Measurements from ENCODE around the gene BPI.
"Not testable (repeated sequence)": the region's sequence is repeated elsewhere in the genome, so short reads cannot be mapped to it uniquely, and the experiment has no call there.

BPI gene

GRCh38 chr20:38372806-38373205 is 68.8 kb downstream of the BPI start:
- DNase-seq: no peak

- no peak for DNase-seq
Observed at GRCh38 chr20:38373231-38373867, 69.4 kb downstream of the BPI start.

- DNase-seq: no peak
Observed at GRCh38 chr20:38373898-38374297, 69.9 kb downstream of the BPI start.

GRCh38 chr20:38377039-38377685 is 73.2 kb downstream of the BPI start:
- no peak for DNase-seq

GRCh38 chr20:38377838-38378237 is 73.9 kb downstream of the BPI start:
- not testable (repeated sequence) for DNase-seq

DNA sequence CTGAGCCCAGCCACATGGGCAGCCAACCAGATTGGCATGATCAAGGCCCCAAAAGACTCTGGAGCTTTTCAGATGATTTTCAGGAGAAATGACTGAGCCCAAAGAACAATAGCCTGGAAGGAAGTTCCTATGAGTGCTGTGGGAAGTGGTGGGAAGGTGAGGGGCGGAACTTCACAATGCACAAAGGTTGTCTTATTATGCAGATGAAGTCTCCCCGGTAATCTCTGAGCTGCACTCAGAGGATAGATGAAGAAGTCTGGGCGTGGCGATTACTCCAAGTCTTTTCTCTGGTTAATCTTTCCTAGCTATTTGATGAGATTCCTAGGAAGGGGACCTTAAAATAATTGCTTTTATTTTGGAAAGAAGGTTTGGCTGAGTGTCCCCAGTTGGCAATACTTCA is 79.2 kb downstream of the BPI start:
- DNase-seq: no peak

GRCh38 chr20:38386004-38386403 is 82.0 kb downstream of the BPI start:
- DNase-seq: no peak

GRCh38 chr20:38386851-38387250 is 82.9 kb downstream of the BPI start:
- DNase-seq: no peak
